Measurements from ENCODE around the gene PRKAR1B.

Gene PRKAR1B

DNA sequence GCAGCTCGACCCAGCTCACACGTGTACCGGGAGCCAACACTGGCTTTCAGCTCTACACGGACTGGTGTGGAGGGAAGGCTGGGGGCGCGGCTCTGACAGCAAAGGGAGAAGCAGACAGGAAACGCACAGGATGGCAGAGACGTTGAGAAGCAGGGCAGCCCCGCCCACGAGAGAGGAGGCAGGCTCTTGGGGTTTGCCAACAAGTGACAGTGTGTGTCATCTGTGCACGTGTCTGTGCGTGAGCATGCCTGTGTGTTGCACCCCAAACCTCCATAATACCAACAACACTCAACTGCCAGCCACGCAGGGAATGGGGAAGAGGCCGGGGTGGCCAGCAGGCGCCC is 143.0 kb downstream of the PRKAR1B start:
- DNase-seq = no peak

DNA sequence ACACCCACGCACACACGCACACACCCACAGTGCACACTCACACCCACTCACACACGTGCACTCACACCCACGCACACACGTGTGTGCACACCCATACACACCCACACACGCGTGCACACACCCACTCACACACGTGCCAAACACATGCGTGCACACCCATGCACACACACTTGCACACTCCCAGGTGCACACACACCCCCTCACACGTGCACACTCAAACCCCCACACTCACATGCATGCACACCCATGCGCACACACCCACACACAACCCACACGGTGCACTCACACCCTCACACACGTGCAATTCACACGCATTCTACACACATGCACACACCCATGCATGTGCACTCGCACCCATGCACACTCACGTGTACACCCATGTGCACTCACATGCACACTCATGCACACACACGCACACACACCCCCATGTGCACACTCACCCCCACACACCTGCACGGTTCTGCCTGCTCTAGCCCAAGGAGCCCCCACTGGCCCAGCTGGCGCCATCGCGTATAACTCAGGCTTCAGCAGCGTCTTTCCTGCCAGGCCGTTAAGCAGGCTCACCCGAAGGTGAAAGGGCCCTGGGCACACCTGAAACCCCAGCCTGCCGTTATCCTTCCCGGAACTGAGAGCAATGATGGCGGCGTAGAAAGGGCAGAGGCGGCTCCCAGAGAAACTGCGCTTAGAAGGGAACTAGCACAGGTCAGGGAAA is 143.5 kb downstream of the PRKAR1B start:
- no peak for DNase-seq

DNA sequence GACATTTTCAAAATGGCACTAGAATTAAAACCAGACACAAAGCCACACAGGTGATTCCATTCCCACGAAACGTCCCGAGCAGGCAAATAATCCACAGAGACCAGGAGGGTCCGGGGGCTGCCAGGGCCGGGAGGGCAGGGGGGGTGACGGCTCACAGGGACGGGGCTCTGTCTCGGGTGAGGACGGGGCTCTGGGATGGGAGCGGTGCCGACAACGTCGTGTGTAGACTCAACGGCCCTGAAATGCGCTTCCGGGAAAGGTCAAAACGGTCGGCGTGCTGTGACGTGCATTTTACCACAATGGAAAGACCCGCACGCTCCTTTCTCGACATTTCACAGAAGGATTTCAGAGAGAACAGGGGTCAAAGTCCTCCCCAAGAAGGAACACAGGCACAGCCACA is 144.2 kb downstream of the PRKAR1B start:
- DNase-seq = no peak

DNA sequence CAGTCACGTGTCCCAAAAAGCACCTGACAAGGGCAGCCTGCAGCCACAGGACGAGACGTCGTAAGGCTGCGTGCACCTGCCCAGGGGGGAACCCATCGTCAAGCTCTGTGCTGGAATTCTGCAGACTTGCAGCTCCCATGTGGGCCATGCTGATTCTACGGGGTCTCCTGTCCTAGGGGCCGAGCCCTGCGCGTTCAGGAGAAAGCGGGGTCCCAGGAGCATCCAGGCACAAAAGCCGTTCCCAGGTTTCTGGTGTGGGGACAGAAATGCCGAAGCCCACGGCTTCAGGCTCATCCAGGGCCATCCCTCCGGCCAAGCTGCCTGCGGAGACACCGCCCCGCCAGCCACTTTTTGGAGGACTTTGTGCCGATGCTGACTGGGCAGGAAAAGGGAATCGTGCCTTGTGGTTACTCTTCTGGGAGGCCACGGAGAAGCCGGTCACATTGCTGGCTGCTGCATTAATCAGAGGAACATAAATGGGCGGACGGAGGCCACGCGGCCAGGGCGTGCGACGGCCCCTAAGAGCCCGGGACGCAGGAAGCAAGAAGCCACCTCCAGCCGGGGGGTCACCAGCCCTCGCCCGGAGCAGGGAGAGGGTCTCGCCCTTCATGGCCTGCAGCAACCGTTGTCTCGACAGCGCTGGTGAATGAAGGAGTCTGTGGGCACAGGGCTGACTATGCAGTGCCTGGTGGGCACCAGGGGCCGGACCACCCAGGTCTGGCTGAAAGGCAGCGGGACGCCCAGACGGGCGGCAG is 144.8 kb downstream of the PRKAR1B start:
- DNase-seq = no peak

DNA sequence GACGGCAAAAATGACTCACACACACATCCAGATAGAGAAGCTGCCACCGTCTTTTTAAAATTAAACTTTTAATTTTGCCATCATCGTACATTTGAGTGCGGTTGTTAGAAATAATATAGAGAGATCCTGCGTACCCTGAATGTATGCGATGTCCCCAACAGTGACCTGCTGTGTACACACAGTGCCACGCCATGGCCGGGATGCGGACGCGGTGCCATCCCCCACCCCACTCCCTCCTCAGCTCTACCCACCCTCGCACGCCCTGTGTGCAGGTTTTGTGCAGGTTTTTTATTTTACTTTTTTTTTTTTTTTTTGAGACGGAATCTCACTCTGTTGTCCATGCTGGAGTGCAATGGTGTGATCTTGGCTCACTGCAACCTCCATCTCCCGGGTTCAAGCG is 148.7 kb downstream of the PRKAR1B start:
- no peak for DNase-seq

DNA sequence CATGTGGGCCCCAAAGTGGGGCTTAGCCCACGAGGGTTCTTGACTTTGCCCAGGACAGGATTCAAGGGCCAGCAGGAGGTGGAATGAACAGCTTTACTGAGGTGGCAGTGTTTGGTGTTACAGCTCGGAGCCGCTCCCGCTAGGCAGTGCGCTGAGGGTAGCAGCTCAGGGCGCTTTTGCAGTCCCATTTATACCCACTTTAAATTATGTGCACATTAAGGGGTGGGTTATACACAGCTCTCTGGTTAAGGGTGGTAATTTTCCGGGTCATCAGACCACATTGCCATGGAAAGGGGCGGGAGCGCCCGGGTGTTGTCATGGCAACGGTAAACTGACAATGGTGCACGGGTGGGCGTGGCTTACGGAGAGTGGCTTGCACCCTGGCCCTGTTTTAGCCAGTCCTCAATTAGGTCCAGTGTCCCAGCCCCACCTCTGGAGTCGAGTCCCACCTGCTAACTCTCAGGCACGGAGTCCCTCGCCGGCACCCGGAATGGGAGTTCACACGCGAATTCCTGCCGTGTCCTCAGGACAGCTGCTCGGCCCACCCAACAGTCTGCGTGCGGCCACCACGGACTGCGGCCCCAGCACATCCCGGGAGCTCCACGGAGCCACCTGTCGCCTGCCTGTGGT is 149.2 kb downstream of the PRKAR1B start:
- DNase-seq = no peak

DNA sequence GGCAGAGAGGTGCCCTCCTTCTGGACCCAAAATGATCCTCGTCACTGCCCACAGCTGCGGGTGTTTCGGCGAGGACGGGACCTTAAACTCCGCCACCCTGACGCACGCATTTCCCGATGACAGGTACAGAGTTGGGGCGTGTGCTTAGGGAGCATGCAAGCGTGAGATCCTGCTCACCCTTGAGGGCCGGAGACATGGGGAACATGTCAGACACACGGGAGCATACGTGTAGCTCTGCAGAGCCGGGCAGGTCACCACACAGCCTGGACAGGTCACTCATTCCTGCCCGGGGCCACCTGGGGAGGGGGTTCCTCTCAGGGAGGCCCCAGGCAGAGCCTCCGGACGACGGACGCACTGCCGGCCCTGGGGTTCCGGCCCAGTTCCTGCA is 149.8 kb downstream of the PRKAR1B start:
- DNase-seq = no peak

DNA sequence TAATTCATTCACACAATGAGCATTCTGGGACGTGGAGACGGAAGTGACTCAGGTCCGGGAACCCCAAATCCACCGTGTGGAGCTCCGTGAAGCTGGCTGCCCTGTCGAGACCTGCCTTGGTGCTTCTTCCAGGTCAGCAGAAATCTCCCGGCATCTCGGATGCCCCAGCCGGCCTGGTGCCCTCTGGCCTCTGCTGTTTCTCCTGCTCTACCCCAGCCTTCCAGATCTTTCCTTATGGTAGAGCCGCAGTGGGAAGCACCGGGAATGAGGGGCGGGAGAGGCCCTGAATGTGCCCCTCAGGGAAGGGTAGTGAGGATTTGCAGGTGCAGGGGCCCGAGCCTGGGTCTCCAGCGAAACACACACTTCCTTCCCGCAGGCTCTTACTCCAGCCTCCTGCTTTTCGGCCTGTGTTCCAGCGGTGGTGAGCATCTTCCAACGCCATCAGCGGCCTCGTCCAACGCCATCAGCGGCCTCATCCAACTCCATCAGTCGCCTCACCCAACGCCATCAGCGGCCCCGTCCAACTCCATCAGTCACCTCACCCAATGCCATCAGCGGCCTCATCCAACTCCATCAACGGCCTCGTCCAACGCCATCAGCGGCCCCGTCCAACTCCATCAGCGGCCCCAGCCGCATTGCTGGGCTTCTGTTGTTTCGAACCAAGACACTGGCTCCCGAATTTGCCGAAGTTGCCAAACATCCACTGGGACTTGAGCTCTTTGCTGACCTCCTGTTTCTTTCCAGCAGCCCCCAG is 150.4 kb downstream of the PRKAR1B start:
- DNase-seq = no peak

DNA sequence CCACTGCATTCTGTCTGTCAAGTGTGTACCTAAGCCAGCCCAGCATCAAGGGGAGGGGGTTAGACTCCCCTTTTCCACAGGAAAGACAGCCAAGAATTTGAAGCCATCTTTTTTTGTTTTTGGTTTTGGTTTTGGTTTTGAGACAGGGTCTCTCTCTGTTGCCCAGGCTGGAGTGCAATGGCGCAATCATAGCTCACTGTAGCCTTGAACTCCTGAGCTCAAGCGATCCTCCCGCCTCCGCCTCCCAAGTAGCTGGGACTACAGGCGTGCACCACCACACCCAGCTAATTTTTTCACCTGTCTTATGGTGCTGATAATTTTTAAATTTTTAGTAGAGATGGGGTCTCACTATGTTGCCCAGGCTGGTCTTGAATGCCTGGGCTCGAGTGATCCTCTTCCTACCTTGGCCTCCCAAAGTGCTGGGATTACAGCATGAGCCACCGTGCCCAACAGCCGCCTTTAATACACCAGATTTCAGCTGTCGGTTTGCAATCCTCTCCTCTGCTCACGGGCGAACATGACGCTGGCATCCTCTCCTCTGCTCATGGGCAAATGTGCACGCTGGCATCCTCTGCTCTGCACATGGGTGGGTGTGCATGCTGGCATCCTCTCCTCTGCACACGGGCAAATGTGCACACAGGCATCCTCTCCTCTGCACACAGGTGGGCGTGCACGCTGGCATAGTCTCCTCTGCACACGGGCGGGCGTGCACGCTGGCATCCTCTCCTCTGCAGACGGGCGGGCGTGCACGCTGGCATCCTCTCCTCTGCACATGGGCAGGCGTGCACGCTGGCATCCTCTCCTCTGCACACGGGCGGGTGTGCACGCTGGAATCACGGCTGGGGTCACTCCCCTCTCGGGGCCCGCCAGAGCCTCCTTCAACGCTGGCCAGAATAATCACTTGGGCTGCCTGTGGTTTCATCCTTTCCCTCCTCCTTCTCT is 151.4 kb downstream of the PRKAR1B start:
- no peak for DNase-seq

DNA sequence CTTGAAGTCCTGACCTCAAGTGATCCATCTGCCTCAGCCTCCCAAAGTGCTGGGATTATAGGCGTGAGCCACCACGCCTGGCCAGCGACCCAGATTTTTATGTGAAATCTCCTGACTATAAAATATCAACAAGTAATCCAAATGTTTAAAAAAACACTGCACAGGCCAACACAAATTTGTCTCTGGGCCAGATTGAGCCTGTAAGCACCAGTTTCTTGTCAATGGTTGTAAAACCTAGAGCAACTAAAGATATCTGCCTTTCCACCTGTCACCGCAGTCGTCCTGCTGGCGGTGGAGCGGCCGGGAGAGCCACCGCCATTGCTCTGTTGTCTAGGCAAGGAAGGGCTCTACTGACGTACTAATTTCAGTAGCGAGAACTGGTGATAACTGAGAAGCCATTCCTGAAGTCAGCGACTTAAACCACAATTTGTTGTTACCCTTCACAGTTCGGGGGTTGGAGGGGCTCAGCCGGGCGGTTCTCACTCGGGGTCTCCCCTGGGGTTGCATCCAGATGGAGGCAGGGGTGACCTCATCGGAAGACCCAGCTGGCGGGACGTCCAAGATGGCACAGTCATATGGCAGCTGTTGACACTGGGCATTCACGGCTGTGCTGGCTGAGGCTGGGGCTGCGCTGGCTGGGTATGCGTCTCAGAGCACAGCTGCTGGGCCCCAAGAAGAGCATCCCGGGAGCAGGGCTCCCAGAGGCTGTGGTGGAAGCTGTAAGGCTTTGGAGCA is 152.3 kb downstream of the PRKAR1B start:
- no peak for DNase-seq

DNA sequence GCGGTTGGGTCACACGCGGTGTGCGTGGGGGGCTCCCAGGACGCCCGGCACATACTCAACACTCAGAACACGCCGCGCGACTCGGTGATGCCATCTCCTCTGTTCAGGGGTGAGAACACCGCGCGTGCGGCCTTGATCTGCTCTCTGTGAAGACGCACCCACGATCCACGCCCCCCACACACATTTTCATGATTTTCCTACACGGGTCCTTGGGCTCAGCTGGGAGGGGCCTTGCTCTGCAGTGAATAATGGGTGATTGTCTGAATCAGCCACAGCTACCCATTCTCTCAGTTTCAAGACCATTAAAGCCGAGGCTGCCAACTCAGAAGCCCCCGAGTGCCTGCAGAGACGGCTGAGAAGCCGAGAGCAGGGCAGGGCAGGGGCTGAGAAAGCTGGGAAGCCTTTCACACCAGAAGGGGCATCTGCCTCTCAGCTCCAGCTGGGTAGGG is 153.1 kb downstream of the PRKAR1B start:
- no peak for DNase-seq

DNA sequence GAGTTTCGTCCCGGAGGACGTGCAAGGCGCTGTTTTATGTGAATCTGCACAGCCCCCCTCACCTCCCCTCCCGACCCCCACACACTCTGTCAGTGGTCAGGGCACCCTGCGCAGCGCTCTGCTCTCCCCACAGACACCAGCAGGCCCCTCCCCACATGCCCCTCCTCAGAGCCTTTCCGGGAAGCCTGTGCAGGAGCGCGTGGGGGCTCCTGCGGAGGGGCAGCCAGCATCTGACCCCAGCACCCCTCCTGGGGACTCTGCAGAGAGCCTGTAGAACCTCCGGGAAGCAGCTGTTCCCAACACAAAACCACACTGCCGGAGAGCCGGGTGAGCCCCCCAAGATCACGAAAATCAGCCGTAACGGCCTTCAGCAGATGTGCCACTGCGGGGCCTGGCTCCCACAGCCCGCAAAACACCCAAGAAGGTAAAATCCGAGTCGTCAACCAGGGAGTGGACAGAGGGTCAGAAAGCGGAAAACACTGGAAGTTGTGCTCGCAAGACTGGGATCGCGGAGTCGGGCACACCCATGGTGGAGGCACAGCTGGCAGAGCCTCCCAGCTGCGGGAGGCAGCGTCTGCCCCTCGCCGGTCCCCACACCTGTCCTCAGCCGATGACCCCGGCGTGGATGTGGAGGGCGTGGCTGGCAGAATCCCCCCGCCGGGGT is 153.7 kb downstream of the PRKAR1B start:
- DNase-seq = no peak

DNA sequence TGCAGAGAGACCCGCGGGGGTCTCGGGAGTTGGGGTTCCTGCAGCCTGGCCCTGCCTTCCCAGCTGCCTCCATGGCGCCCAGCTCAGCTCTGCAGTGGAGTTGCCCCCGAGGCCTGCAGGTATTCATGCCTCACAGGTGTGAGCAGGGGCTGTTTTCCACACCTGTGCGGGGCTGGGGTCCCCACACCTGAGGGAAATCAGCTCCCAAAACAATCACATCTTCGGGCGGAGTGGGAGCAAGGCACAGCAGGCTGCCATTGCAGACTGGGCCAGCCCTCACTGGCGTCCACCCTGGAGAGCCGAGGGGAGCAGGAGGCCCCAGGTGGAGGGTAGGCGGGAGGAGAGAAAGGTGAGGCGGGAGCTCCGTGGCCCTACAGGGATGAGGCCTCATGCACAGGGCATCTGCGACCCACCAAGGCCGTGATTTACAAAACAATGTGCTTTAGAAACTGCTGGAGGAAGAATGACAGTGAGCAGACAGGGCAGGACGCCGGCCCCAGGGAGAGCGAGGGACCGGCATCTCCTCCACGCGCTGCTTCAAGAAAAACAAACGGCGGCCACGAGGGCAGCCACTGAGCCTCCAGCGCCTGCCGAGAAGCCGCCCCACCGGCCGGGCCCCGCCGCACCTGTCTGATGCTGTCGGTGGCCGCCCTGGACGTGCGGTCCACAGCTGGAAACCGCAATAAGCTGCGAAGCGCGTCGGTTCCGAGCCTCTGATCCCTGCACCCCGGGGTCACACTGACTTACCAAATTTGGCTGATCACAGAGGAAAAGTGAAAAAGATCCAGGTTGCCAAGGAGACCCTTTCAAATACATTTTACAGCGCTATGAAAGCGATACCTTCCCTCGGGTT is 154.4 kb downstream of the PRKAR1B start:
- no peak for DNase-seq

DNA sequence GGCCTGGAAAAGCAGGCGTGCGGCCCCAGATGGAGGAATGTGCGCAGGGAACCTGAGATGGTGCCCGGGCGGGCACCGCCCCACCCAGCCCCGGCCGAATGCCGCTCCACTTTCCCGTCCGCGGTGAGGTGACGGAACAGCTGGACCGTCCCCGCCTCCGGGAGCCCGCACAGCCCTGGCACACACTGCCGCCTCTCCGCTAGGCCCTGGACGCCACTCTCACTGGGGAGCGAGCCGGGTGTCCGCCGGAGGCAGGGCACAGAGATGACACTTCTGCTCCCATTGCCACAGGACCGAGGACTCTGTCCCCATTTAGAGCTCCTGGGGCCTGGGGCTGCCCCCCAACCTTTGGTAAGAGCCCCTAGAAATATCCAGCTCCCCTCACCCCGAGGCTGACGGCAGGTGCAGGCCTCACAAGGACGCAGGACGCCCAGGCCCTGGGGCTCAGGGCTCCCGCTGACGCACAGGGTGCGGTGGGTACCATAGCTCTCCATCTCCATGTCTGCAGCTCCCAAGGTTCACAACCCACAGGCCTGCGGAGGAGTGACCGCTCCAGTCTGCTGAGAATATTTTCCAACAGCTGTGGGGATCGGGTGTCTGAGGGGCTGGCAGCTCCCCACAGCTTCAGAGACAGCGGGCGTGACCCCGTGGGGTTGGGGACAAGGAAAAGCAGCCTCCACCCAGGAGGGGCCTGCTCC is 155.2 kb downstream of the PRKAR1B start:
- no peak for DNase-seq

DNA sequence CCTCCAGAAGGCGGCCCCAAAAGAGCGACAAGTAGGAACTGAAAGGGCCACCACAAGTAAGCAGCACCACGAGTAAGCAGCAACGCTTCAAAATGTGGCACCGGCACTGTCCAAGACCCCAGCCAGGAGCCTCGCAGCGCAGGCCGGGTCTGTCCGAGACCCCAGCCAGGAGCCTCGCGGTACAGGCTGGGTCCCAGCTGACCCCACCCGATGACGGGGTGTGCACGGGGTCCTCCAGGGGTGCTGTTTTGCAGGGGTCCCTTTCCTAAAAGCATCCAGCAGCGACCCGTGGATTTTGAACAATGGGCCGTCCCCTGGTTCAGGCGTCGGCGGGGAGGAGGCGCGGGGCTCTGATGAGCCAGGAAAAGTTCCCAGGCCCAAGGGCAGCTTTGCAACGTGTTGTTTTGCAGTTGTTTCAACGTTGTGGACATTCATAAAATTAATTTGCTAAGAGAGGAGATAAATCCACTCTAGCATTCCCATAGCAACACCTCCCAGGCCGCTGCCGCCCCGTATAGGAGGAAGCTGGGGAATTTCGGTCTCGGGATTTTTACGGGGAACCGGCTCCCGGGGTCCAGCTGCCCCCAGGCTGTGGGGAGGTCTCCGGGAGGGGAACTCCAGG is 155.9 kb downstream of the PRKAR1B start:
- DNase-seq = no peak

DNA sequence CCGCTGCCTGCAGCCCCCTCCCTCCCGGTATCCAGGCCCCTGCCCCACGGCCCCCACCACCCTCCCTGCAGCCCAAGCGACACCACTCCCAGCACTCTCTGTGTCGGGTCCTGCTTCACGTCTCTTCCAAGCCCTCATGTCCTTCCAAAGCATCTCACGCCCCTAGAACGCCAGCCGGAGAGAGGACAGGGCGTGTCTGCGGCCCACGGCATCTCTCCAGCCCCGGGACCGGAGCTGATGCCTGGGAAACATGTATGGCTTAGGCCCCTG is 156.3 kb downstream of the PRKAR1B start:
- no peak for DNase-seq

DNA sequence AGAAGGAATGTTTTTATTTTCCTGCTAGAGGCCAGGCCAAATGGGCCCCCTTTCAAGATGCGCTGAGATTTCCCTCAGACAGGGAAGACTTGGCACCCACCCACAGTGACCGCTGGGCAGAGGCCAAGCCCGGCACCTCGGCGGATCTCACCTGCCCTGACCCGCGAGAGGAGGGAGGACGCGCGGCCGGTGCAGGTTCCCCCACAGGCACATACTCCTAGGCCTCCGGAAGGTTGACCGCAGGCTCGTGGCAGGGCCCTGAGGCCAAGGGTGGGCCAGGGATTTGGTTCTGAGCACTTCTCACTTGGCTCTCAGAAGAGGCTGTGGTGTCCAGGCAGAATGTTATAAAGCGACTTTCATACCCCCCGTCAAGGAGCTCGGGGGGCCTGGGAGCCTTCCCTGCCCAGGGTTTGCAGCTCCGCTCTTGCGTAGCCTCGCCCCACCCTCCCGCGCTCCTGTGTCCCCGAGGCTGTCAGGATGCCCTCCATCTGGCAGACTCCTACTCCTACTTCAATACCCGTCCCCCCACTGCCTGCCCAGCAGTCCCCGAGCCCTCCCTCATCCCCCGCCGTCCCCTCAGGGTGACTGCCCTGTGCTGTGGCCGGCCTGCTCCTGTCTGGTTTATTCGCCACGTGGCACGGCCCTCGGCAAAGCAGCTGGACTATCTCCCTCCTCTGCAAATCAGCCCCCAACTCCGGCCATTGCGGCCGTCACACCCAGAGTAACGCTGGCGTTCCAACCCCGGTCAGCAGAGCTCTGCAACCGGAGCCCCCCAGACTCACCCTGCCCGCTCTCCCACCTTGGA is 156.9 kb downstream of the PRKAR1B start:
- DNase-seq = no peak
